ENCODE measurements around the gene AGO4.
"Not testable (repeated sequence)": the region's sequence is repeated elsewhere in the genome, so short reads cannot be mapped to it uniquely, and the experiment has no call there.

Gene AGO4

GRCh38 chr1:35797380-35797779, 10.4 kb upstream of the AGO4 start:
- peaks cover 46% of the 10 kb centered on the region for H3K4me1 Mint-ChIP-seq (ENCODE audit: low read depth)
- no peaks in the 10 kb centered on the region for H3K9me3 Mint-ChIP-seq
- H3K36me3 Mint-ChIP-seq (ENCODE audit: low read depth): no peaks in the 10 kb centered on the region
- peak overlapping the region; percentile 58 for H3K27ac Mint-ChIP-seq
- H3K4me3 Mint-ChIP-seq: peak overlapping the region; percentile 54
- intact Hi-C loops (cut with micrococcal nuclease): no loop called here
- no peaks in the 10 kb centered on the region for H3K27me3 Mint-ChIP-seq

- H3K4me3 Mint-ChIP-seq; intact Hi-C loops (cut with micrococcal nuclease); H3K9me3 Mint-ChIP-seq; H3K27me3 Mint-ChIP-seq; H3K36me3 Mint-ChIP-seq (ENCODE audit: low read depth): not testable (repeated sequence)
- Mint-ChIP-seq H3K27ac (peak overlapping the region; percentile 53), H3K4me1 (ENCODE audit: low read depth) (peaks cover 46% of the 10 kb centered on the region)
Measured at GRCh38 chr1:35798019-35798418, 9.8 kb upstream of the AGO4 start.

GRCh38 chr1:35800167-35800887, 7.5 kb upstream of the AGO4 start:
- Mint-ChIP-seq H3K4me3 (peak overlapping the region; percentile 68), H3K27ac (peak overlapping the region; percentile 83), H3K4me1 (ENCODE audit: low read depth) (peaks cover 56% of the 10 kb centered on the region)
- H3K9me3 Mint-ChIP-seq; intact Hi-C loops (cut with micrococcal nuclease); H3K27me3 Mint-ChIP-seq; H3K36me3 Mint-ChIP-seq (ENCODE audit: low read depth): not testable (repeated sequence)

- peaks cover 60% of the 10 kb centered on the region for H3K4me1 Mint-ChIP-seq (ENCODE audit: low read depth)
- H3K27ac Mint-ChIP-seq: peak overlapping the region; percentile 92
- no peaks in the 10 kb centered on the region for H3K9me3 Mint-ChIP-seq
- H3K4me3 Mint-ChIP-seq: peak overlapping the region; percentile 84
- peaks cover 14% of the 10 kb centered on the region for H3K36me3 Mint-ChIP-seq (ENCODE audit: low read depth)
- no peaks in the 10 kb centered on the region for H3K27me3 Mint-ChIP-seq
- intact Hi-C loops (cut with micrococcal nuclease): no loop called here
Measured at GRCh38 chr1:35808450-35809113, 766 bp downstream of the AGO4 start.

GRCh38 chr1:35809114-35810095, 1.6 kb downstream of the AGO4 start:
- Mint-ChIP-seq H3K4me3 (peak overlapping the region; percentile 84), H3K9me3 (no peaks in the 10 kb centered on the region), H3K36me3 (ENCODE audit: low read depth) (peaks cover 21% of the 10 kb centered on the region), H3K27me3 (no peaks in the 10 kb centered on the region), H3K27ac (peak overlapping the region; percentile 92), H3K4me1 (ENCODE audit: low read depth) (peaks cover 67% of the 10 kb centered on the region)
- intact Hi-C loops (cut with micrococcal nuclease): no loop called here

- peak overlapping the region; percentile 81 for H3K27ac Mint-ChIP-seq
- intact Hi-C loops (cut with micrococcal nuclease): no loop called here
- no peaks in the 10 kb centered on the region for H3K27me3 Mint-ChIP-seq
- peaks cover 27% of the 10 kb centered on the region for H3K36me3 Mint-ChIP-seq (ENCODE audit: low read depth)
- H3K4me1 Mint-ChIP-seq (ENCODE audit: low read depth): peaks cover 61% of the 10 kb centered on the region
- H3K9me3 Mint-ChIP-seq: no peaks in the 10 kb centered on the region
- peak overlapping the region; percentile 70 for H3K4me3 Mint-ChIP-seq
Measured at GRCh38 chr1:35810096-35810881, 2.5 kb downstream of the AGO4 start.

GRCh38 chr1:35812754-35813153, 4.9 kb downstream of the AGO4 start:
- intact Hi-C loops (cut with micrococcal nuclease); H3K27ac Mint-ChIP-seq; H3K9me3 Mint-ChIP-seq; H3K27me3 Mint-ChIP-seq; H3K4me3 Mint-ChIP-seq: not testable (repeated sequence)
- peaks cover 36% of the 10 kb centered on the region for H3K36me3 Mint-ChIP-seq (ENCODE audit: low read depth)
- H3K4me1 Mint-ChIP-seq (ENCODE audit: low read depth): peaks cover 41% of the 10 kb centered on the region

- intact Hi-C loops (cut with micrococcal nuclease): no loop called here
- Mint-ChIP-seq H3K27ac (no peak overlapping the region), H3K27me3 (no peaks in the 10 kb centered on the region), H3K36me3 (ENCODE audit: low read depth) (peaks cover 74% of the 10 kb centered on the region), H3K4me1 (ENCODE audit: low read depth) (peaks cover 5% of the 10 kb centered on the region), H3K4me3 (no peak overlapping the region), H3K9me3 (no peaks in the 10 kb centered on the region)
Measured at GRCh38 chr1:35825255-35825654, 17.4 kb downstream of the AGO4 start.

GRCh38 chr1:35832276-35832905, 24.6 kb downstream of the AGO4 start:
- intact Hi-C loops (cut with micrococcal nuclease): no loop called here
- H3K36me3 Mint-ChIP-seq (ENCODE audit: low read depth): peaks cover 95% of the 10 kb centered on the region
- H3K9me3 Mint-ChIP-seq: no peaks in the 10 kb centered on the region
- no peak overlapping the region for H3K27ac Mint-ChIP-seq
- H3K4me1 Mint-ChIP-seq (ENCODE audit: low read depth): peaks cover 6% of the 10 kb centered on the region
- H3K4me3 Mint-ChIP-seq: no peak overlapping the region
- H3K27me3 Mint-ChIP-seq: no peaks in the 10 kb centered on the region

- Mint-ChIP-seq H3K27me3 (no peaks in the 10 kb centered on the region), H3K4me3 (no peak overlapping the region), H3K36me3 (ENCODE audit: low read depth) (peaks cover 95% of the 10 kb centered on the region), H3K4me1 (ENCODE audit: low read depth) (peaks cover 15% of the 10 kb centered on the region), H3K9me3 (no peaks in the 10 kb centered on the region), H3K27ac (no peak overlapping the region)
- intact Hi-C loops (cut with micrococcal nuclease): no loop called here
Measured at GRCh38 chr1:35833395-35833794, 25.6 kb downstream of the AGO4 start.

- H3K36me3 Mint-ChIP-seq (ENCODE audit: low read depth): peaks cover 95% of the 10 kb centered on the region
Measured at GRCh38 chr1:35834218-35834617, 26.4 kb downstream of the AGO4 start.

GRCh38 chr1:35835398-35835797, 27.6 kb downstream of the AGO4 start:
- intact Hi-C loops (cut with micrococcal nuclease): no loop called here
- Mint-ChIP-seq H3K9me3 (no peaks in the 10 kb centered on the region), H3K4me3 (no peak overlapping the region), H3K27me3 (no peaks in the 10 kb centered on the region), H3K4me1 (ENCODE audit: low read depth) (peaks cover 25% of the 10 kb centered on the region), H3K36me3 (ENCODE audit: low read depth) (peaks cover 100% of the 10 kb centered on the region), H3K27ac (peak overlapping the region; percentile 16)

More at GRCh38 chr1:35834218-35834617, 26.4 kb downstream of the AGO4 start:
- no peaks in the 10 kb centered on the region for H3K9me3 Mint-ChIP-seq
- no peak overlapping the region for H3K27ac Mint-ChIP-seq
- peaks cover 23% of the 10 kb centered on the region for H3K4me1 Mint-ChIP-seq (ENCODE audit: low read depth)
- no peaks in the 10 kb centered on the region for H3K27me3 Mint-ChIP-seq
- intact Hi-C loops (cut with micrococcal nuclease): no loop called here
- H3K4me3 Mint-ChIP-seq: no peak overlapping the region

- intact Hi-C loops (cut with micrococcal nuclease): no loop called here
- no peaks in the 10 kb centered on the region for H3K27me3 Mint-ChIP-seq
- no peaks in the 10 kb centered on the region for H3K9me3 Mint-ChIP-seq
- peaks cover 25% of the 10 kb centered on the region for H3K4me1 Mint-ChIP-seq (ENCODE audit: low read depth)
- H3K36me3 Mint-ChIP-seq (ENCODE audit: low read depth): peaks cover 100% of the 10 kb centered on the region
- H3K27ac Mint-ChIP-seq: no peak overlapping the region
- H3K4me3 Mint-ChIP-seq: no peak overlapping the region
Measured at GRCh38 chr1:35836734-35837133, 28.9 kb downstream of the AGO4 start.

Data from dendritic cell treated with granulocyte-macrophage colony-stimulating factor and Interleukin-4, amounts not matched to agents 40 ng/mL and 50 ng/mL, for 4 days (primary cell).